CD4-positive, alpha-beta T cell treated with Interleukin-15 for 4 hours (primary cell): ENCODE results near the gene DLL1.

Experiments used
- DNase-seq: peaks from one replicate; pipeline ENCODE4 v3.0.0-alpha.2; 2020; ENCODE audit warnings: low spot score

Gene DLL1

DNA sequence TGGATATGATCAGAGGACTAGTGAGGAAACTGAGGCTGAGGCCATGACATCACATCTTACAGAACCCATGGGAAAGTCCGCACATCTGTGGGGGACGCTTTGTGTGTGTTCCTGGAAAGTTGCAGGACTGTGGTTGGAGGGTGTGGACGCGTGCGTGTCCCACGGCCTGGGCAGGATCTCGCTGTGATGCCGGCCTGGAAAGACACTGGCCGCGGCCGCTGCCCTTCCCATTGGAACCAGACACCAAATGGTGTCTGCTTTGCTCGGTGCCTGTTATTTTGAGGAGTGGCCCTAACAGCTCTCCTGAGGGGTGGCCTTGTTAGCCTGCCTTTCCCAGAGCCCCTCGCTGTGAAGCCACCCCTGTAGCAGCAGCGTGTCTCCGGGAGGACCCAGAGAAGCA, 41.1 kb downstream of the DLL1 start:
- no peak for DNase-seq

GRCh38 chr6:170248861-170249600, 41.8 kb downstream of the DLL1 start:
- DNase-seq, result no peak

DNA sequence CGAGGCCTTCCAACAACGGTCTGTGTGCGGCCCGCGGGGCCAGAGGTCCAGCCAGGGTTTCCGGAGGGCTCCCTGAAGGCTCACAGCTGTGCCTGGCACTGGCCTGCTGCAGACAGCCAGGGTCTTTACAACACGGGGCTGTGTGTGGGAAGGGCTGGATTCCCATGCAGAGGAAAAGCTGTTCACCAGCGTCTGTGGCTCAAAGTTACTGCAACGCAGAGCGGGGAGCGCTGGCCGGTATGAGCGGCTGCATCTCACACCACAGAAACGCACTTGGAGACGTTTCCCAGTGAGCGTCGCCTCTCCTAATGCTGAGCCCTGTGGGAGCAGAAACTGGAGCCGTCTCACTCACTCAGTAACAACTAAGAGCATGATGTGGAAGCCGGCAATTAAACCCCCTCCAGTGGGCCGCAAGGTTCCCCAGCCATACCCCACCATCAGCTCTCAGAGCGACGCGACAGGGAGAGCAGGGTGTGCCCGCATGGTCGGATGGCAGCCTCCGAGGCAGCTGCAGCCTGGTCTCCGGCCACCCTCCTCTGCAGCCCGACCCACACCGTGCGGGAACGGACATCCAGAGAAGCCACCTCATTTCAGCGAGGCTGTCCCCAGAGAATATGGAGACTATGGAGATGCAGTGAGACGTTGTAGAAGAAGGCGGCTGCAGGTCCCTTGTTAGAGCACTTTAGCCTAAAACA, 42.6 kb downstream of the DLL1 start:
- DNase-seq, result no peak

GRCh38 chr6:170247178-170247701, 43.6 kb downstream of the DLL1 start:
- no peak for DNase-seq

GRCh38 chr6:170245475-170245992, 45.3 kb downstream of the DLL1 start:
- no peak for DNase-seq

- no peak for DNase-seq
These were observed 46.0 kb downstream of the DLL1 start for GRCh38 chr6:170244721-170245474.

- no peak for DNase-seq
These were observed 47.0 kb downstream of the DLL1 start for GRCh38 chr6:170243791-170244291.

DNA sequence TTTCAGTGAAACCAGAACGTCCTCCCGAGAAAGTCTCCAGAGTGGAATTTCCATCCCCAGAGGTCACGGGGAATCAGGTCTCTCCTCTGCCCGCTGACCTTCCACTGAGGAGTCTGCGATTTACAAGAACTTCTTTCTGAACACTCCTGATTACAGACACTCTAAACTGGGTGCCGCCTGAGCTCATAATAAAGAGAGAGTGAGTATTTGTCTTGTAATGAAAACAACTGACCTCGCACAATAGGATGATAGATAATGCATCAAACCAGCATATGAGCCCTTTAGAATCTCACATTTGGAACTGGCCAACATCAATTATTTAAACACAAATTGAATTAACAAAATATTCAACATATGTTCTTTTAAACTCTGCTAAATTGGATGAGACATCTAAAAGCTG, 47.5 kb downstream of the DLL1 start:
- no peak for DNase-seq

- no peak for DNase-seq
These were observed 51.9 kb downstream of the DLL1 start for GRCh38 chr6:170238741-170239565.

DNA sequence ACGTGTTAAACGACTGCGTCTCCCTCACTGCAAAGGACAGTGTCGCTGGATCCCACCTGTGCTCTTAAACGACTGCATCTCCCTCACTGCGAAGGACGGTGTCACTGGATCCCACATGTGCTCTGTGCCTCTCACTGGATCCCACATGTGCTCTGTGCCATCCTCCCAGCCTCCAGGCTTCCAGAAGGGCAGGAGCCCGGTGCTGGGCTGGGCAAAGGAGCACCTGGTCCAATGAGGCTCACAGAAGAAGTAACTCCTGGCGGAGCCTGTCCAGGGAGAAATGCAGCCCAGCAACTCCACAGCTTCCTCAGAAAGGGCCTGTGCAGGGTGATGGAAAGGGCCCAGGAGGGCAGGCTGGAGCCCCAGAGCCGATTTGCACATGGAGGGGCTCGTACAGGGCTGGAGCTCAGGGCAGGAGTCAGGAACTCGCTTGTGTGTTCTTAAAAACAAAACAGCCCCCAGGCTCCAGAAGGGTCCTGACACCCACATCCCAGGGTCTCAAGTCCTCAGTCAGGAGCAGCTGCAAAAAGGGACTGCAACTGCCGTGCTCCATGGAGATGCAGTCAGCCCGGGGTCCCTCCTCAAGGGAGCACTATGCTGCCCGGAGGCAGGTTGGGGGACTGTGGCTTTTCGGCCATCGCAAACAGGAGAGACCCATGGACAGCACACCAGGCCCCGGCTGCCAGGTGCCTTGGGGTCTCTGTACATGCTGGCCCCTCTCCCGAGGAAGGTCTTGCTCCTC, 52.7 kb downstream of the DLL1 start:
- no peak for DNase-seq

DNA sequence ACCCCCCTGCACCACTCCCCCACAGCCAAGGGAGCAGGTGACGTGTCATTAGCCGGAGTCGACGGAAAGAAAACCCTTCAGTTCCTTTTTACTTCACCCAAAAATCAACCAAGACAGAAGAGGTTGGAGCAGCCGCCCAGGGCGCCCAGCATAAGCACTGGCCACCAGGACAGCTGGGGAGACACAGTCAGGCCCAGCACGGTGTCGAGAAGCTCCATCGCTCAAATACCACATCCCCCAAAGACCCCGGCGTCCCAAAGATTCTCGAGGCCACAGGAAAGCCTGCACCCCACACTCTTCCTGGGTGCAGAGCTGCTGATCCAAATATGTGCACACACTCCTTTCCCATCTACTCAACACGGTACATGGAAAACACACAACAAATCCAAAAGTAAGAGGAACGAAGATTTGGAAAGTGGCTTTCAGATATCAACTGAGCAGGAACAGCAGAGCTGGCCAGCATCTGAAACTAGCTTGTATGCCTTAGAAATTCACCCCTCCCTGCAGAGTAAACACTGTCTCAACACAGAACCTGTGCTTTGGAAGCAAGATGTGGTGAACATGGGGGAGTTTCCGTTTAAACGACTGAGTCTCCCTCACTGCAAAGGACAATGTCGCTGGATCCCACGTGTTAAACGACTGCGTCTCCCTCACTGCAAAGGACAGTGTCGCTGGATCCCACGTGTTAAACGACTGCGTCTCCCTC, 54.6 kb downstream of the DLL1 start:
- DNase-seq, result no peak

- DNase-seq, result no peak
These were observed 55.3 kb downstream of the DLL1 start for GRCh38 chr6:170235391-170236125.

- no peak for DNase-seq
These were observed 56.5 kb downstream of the DLL1 start for GRCh38 chr6:170234419-170234818.

DNA sequence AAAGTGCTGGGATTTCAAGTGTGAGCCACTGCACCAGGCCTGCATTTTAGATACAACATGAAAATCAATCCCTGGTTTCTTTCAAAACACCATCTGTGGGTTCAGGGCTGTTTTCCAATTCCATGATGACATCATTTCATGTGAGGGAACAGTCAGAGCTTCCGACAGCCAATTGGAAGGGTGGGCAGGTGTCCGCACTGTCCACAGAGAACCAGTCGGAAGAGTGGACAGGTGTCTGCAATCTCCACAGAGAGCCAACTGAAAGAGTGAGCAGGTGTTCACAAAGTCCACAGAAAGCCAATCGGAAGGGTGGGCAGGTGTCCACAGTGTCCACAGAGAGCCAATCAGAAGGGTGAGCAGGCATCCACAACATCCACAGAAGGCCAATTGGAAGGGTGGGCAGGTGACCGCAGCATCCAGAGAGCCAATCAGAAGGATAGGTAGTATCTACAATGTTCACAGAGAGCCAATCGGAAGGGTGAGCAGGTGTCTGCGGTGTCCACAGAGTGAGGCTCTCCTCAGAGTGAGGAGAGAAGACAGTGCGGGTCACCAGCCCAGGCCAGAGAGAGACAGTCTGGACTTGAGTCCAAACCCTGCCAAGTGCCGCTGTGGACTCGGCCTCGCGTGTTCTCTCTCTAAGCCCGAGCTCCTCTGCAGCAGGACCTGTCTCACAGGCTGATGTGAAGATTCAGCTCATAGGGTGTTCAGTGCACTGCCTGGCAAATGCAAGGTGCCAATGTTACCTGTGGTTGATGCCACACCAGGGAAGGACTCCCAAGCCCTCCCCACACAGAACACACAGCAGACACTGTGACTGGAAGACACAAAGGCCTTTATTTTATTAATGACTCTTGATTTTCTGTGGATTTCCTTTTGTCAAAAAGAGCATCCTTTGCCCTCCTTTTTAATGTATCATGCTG, 57.3 kb downstream of the DLL1 start:
- DNase-seq, result no peak
